Neural crest cell (in vitro differentiated cells): ENCODE measurements around the gene AMMECR1. TPM values are rescaled to one million over a fixed set of nuclear protein-coding genes. Genes with fewer than 3 reads are reported as not detected.

Experiments used
- DNase-seq: peaks from one replicate; pipeline ENCODE4 v3.0.0; 2021; ENCODE audit warnings: low read depth, mixed read lengths, low spot score
- H3K27ac Mint-ChIP-seq: one replicate; pipeline ENCODE4 v1.8.0; 2021; ENCODE audit warnings: mild to moderate bottlenecking, mixed read lengths; ENCODE audit not compliant: unreplicated experiment
- H3K27me3 Mint-ChIP-seq: 2 replicates; pipeline ENCODE4 v1.8.0; 2021; ENCODE audit warnings: low read depth, mild to moderate bottlenecking, mixed read lengths
- H3K36me3 Mint-ChIP-seq: 2 replicates; pipeline ENCODE4 v1.8.0; 2021; ENCODE audit warnings: low read depth, mild to moderate bottlenecking, mixed read lengths
- H3K4me1 Mint-ChIP-seq: 2 replicates; pipeline ENCODE4 v1.8.0; 2021; ENCODE audit warnings: mixed read lengths
- H3K4me3 Mint-ChIP-seq: one replicate; pipeline ENCODE4 v1.8.0; 2021; ENCODE audit warnings: mild to moderate bottlenecking, mixed read lengths
- H3K9me3 Mint-ChIP-seq: 2 replicates; pipeline ENCODE4 v1.8.0; 2021; ENCODE audit warnings: mixed read lengths
- CTCF ChIP-seq: fragments of 200-600 bp; sonication (generic); conservative IDR thresholded peaks from 2 replicates; pipeline ENCODE4 v1.5.0; 2021; ENCODE audit warnings: antibody characterized with exemption, mild to moderate bottlenecking
- total RNA-seq: library from RNA; stranded (reverse); gene quantifications from 2 replicates; pipeline ENCODE4 v1.2.1, GENCODE V29; 2021

The AMMECR1 gene
- total RNA-seq, 1 donor from 2014 or later: 20.4 TPM

GRCh38 chrX:110268395-110268794 lies 49.5 kb downstream of the AMMECR1 start:
- Mint-ChIP-seq H3K27ac (no peak overlapping the region), H3K9me3 (peaks cover 3% of the 10 kb centered on the region)
- no peak for TF ChIP-seq CTCF

GRCh38 chrX:110267874-110268273 lies 50.0 kb downstream of the AMMECR1 start:
- no peak for DNase-seq
- no peaks in the 10 kb centered on the region for H3K4me1 Mint-ChIP-seq
- no peak overlapping the region for H3K27ac Mint-ChIP-seq
- no peak for TF ChIP-seq CTCF
- no peaks in the 10 kb centered on the region for H3K36me3 Mint-ChIP-seq
- no peak overlapping the region for H3K4me3 Mint-ChIP-seq
- no peaks in the 10 kb centered on the region for H3K27me3 Mint-ChIP-seq
- H3K9me3 Mint-ChIP-seq: peaks cover 3% of the 10 kb centered on the region

More at GRCh38 chrX:110268395-110268794, 49.5 kb downstream of the AMMECR1 start:
- no peaks in the 10 kb centered on the region for H3K36me3 Mint-ChIP-seq
- no peaks in the 10 kb centered on the region for H3K27me3 Mint-ChIP-seq
- H3K4me1 Mint-ChIP-seq: no peaks in the 10 kb centered on the region
- DNase-seq: no peak
- H3K4me3 Mint-ChIP-seq: no peak overlapping the region

GRCh38 chrX:110265661-110266060 lies 52.2 kb downstream of the AMMECR1 start:
- Mint-ChIP-seq H3K9me3 (peaks cover 3% of the 10 kb centered on the region), H3K27ac (no peak overlapping the region), H3K4me3 (no peak overlapping the region), H3K4me1 (no peaks in the 10 kb centered on the region), H3K27me3 (no peaks in the 10 kb centered on the region), H3K36me3 (peaks cover 2% of the 10 kb centered on the region)
- no peak for TF ChIP-seq CTCF
- no peak for DNase-seq

- peaks cover 6% of the 10 kb centered on the region for H3K4me1 Mint-ChIP-seq
- TF ChIP-seq CTCF: no peak
- H3K27ac Mint-ChIP-seq: no peak overlapping the region
- H3K36me3 Mint-ChIP-seq: peaks cover 2% of the 10 kb centered on the region
- no peak overlapping the region for H3K4me3 Mint-ChIP-seq
- H3K9me3 Mint-ChIP-seq: no peaks in the 10 kb centered on the region
- DNase-seq: no peak
- H3K27me3 Mint-ChIP-seq: no peaks in the 10 kb centered on the region
Observed at GRCh38 chrX:110259117-110259516, 58.8 kb downstream of the AMMECR1 start.

- no peaks in the 10 kb centered on the region for H3K9me3 Mint-ChIP-seq
- H3K4me1 Mint-ChIP-seq: peaks cover 6% of the 10 kb centered on the region
- no peak overlapping the region for H3K27ac Mint-ChIP-seq
- no peaks in the 10 kb centered on the region for H3K27me3 Mint-ChIP-seq
- H3K36me3 Mint-ChIP-seq: peaks cover 2% of the 10 kb centered on the region
- H3K4me3 Mint-ChIP-seq: no peak overlapping the region
- no peak for TF ChIP-seq CTCF
- no peak for DNase-seq
Observed at GRCh38 chrX:110258552-110258951, 59.3 kb downstream of the AMMECR1 start.

- TF ChIP-seq CTCF: no peak
- H3K9me3 Mint-ChIP-seq: no peaks in the 10 kb centered on the region
- H3K36me3 Mint-ChIP-seq: peaks cover 2% of the 10 kb centered on the region
- no peaks in the 10 kb centered on the region for H3K27me3 Mint-ChIP-seq
- H3K27ac Mint-ChIP-seq: no peak overlapping the region
- DNase-seq: no peak
- H3K4me1 Mint-ChIP-seq: peaks cover 6% of the 10 kb centered on the region
- H3K4me3 Mint-ChIP-seq: no peak overlapping the region
Observed at GRCh38 chrX:110257889-110258288, 60.0 kb downstream of the AMMECR1 start.
